Tibial nerve (tissue), 4 donors: ENCODE data around the gene IKBIP. TPM values are rescaled to one million over a fixed set of nuclear protein-coding genes. Genes with fewer than 3 reads are reported as not detected.

Experiments
- DNase-seq, 2 donors: peaks; one replicate each; pipeline ENCODE4 v3.0.0-alpha.2; 2019; ENCODE audit warnings: low spot score in 2 of 2
- H3K27ac ChIP-seq, 4 donors: fragments of 200-600 bp; sonication (generic) in 3 of 4; one replicate each; pipeline ENCODE4 v1.5.1; 2017 to 2019; ENCODE audit warnings: mild to moderate bottlenecking in 1 of 4
- H3K27me3 ChIP-seq, 2 donors: fragments of 200-600 bp; sonication (generic) in 1 of 2; one replicate each; pipeline versions ENCODE4 v1.5.1 to v1.6.0; 2017 to 2019
- H3K36me3 ChIP-seq, 3 donors: fragments of 200-600 bp; sonication (generic); one replicate each; pipeline ENCODE4 v1.5.1; 2018 to 2019
- H3K4me1 ChIP-seq, 4 donors: fragments of 200-600 bp; sonication (generic) in 3 of 4; one replicate each; pipeline ENCODE4 v1.5.1; 2017 to 2019
- H3K4me3 ChIP-seq, 4 donors: fragments of 200-600 bp; sonication (generic) in 3 of 4; one replicate each; pipeline ENCODE4 v1.5.1; 2017 to 2019; ENCODE audit warnings: mild to moderate bottlenecking in 1 of 4, moderate library complexity in 1 of 4
- H3K9me3 ChIP-seq, 4 donors: fragments of 200-600 bp; sonication (generic) in 3 of 4; one replicate each; pipeline ENCODE4 v1.5.1; 2017 to 2019
- EP300 ChIP-seq, 2 donors: sonication (generic); formaldehyde crosslinking; IDR thresholded peaks; one replicate each; pipeline ENCODE4 v1.6.1; 2017; ENCODE audit warnings: antibody characterized with exemption in 2 of 2, mild to moderate bottlenecking in 1 of 2
- POLR2A ChIP-seq, 2 donors: fragments of 450-650 bp; IDR thresholded peaks; one replicate each; pipeline ENCODE4 v1.6.1; 2017; ENCODE audit warnings: antibody characterized with exemption in 2 of 2, mild to moderate bottlenecking in 2 of 2, moderate library complexity in 2 of 2
- WGBS, 2 donors: methylation state at CpG; one replicate each; pipeline ENCODE4 v1.1.5; 2018; 5-methylcytosine and 5-hydroxymethylcytosine counted together
- total RNA-seq, 4 donors: library from RNA; depleted of rRNA; stranded (reverse); fragments of >200 nt; gene quantifications; one replicate each; pipeline ENCODE4 v1.1.0, GENCODE V29; 2016
- TF ChIP-seq, protein P1 (sequence below), 5 experiments: fragments of 200-600 bp in 3 of 5; fragments of 450-650 bp in 2 of 5; sonication (generic) in 3 of 5; IDR thresholded peaks; one replicate each; pipeline ENCODE4 v1.5.1; 2016 to 2019; ENCODE audit warnings: antibody characterized with exemption in 5 of 5, mild to moderate bottlenecking in 3 of 5, moderate library complexity in 2 of 5

The IKBIP gene
- total RNA-seq, 4 donors from 2014 or later = 8.7 to 17.7 (median 11.7) TPM

DNA sequence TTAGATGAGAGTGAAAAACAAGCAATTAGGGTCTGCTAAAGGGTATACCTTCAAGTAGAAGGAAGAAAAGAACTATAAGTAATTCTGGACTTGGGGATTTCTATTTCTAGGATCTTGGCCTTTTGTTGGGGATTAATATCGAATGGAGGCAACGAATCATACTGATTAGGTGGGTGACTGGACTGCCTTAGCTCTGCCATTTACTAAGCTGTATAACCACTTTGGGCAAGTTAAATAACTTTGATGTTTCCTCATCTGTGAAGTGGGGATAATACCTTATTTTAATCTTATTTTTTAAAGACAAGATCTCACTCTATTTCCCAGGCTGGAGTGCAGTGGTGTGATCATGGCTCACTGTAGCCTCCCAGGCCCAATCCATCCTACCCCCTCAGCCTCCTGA lies 6.6 kb downstream of the IKBIP start:
- Histone ChIP-seq H3K27ac (no peak overlapping the region), H3K4me3 (no peak overlapping the region), H3K9me3 (no peaks in the 10 kb centered on the region), H3K36me3 (no peaks in the 10 kb centered on the region), H3K4me1 (peaks cover 0 to 4% (median 2%) of the 10 kb centered on the region in 4 donors), H3K27me3 (no peaks in the 10 kb centered on the region)
- DNase-seq = no peak
- TF ChIP-seq EP300 (IDR thresholded peaks at IDR 0.05) (no peak), POLR2A (IDR thresholded peaks at IDR 0.05) (no peak)
- TF ChIP-seq, protein P1, sequence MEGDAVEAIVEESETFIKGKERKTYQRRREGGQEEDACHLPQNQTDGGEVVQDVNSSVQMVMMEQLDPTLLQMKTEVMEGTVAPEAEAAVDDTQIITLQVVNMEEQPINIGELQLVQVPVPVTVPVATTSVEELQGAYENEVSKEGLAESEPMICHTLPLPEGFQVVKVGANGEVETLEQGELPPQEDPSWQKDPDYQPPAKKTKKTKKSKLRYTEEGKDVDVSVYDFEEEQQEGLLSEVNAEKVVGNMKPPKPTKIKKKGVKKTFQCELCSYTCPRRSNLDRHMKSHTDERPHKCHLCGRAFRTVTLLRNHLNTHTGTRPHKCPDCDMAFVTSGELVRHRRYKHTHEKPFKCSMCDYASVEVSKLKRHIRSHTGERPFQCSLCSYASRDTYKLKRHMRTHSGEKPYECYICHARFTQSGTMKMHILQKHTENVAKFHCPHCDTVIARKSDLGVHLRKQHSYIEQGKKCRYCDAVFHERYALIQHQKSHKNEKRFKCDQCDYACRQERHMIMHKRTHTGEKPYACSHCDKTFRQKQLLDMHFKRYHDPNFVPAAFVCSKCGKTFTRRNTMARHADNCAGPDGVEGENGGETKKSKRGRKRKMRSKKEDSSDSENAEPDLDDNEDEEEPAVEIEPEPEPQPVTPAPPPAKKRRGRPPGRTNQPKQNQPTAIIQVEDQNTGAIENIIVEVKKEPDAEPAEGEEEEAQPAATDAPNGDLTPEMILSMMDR (IDR thresholded peaks at IDR 0.05) = no peak
- WGBS, 2 donors = 91 to 95% methylated on average over 2 of the region's 2 CpGs

DNA sequence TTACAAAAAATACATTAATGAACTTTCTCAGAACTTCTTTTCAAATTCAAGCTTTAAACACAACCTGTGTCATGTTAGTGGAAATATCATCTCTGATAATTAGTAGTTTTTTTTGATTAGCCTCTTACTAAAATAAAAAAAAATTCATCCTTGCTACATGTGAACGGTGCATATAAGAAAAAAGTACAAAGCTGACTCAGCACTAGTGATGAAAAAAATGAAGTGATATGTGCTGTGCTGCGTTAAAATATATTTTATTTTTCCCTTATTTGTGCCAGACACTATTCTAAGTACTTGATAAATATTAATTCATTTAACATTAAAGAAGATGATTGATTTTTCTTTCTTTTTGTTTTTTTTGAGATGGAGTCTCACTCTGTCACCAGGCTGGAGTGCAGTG lies 7.5 kb downstream of the IKBIP start:
- Histone ChIP-seq H3K36me3 (no peaks in the 10 kb centered on the region), H3K27me3 (no peaks in the 10 kb centered on the region), H3K9me3 (no peaks in the 10 kb centered on the region), H3K4me3 (no peak overlapping the region), H3K27ac (no peak overlapping the region), H3K4me1 (no peaks in the 10 kb centered on the region)
- no peak for DNase-seq
- TF ChIP-seq EP300 (IDR thresholded peaks at IDR 0.05) (no peak), POLR2A (IDR thresholded peaks at IDR 0.05) (no peak)
- TF ChIP-seq, protein P1 (IDR thresholded peaks at IDR 0.05) = no peak
- WGBS, 2 donors = 79 to 80% methylated on average over 2 of the region's 2 CpGs

DNA sequence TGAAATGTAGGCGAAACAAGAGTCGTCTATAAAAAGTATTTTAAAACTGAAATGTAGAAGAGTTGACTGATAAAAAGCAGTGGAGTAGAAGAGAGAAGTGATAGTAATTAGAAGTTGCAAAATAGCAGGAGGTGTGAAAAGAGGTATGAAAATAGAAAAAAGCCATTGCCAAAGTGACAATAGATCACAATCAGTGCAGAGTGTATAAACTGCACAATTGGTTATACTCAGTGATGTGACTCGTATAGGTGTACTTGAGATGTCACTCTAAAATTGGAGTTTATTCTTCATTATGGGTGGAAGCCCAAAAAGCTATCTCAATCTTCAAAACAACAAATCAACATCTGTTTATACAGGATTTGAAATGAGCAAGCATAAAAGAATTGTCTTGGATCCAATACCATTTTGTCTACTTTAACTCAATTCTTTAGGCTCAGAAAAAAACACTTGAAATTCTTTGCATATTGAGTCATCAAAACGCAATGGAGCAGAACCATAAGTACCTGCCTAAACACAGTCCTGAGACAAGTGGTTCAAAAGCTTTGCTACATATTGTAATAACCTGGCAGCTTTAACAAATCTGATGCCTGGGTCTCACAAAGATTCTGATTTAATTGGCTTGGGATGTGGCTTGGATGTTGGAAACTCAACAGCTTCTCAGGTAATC lies 8.8 kb downstream of the IKBIP start:
- no peak overlapping the region for H3K4me3 ChIP-seq
- WGBS, 2 donors = 84 to 86% methylated on average over 4 of the region's 4 CpGs
- H3K9me3 ChIP-seq = no peaks in the 10 kb centered on the region
- no peaks in the 10 kb centered on the region for H3K27me3 ChIP-seq
- H3K4me1 ChIP-seq = no peaks in the 10 kb centered on the region
- no peak for DNase-seq
- no peak overlapping the region for H3K27ac ChIP-seq
- no peak for TF ChIP-seq POLR2A (IDR thresholded peaks at IDR 0.05)
- no peak for TF ChIP-seq EP300 (IDR thresholded peaks at IDR 0.05)
- TF ChIP-seq, protein P1 (IDR thresholded peaks at IDR 0.05) = no peak
- no peaks in the 10 kb centered on the region for H3K36me3 ChIP-seq

DNA sequence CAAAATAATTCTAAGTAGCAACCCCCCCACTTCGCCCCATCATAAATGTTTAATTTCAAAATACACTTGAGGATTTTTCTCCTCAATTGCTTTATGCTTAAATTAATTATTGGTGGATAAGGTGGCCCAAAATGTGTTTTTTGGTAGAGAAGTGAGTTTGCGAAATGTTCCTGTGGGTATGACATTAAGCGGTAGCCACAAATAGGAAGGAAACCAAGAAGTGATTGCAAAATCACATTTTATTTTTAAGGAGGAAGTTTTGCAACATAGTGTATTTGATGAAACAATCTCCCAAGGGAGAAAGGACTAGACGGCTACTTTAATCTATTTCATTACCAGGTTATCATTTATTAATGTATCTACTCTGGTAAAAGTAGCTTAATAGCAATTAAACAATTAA lies 25.6 kb downstream of the IKBIP start:
- DNase-seq = no peak
- TF ChIP-seq EP300 (IDR thresholded peaks at IDR 0.05) (peak; percentile 61 to 87), POLR2A (IDR thresholded peaks at IDR 0.05) (no peak)
- TF ChIP-seq, protein P1 (IDR thresholded peaks at IDR 0.05) = no peak
- Histone ChIP-seq H3K4me1 (peaks cover 0 to 5% (median 0%) of the 10 kb centered on the region in 4 donors), H3K36me3 (no peaks in the 10 kb centered on the region), H3K27ac (peak overlapping the region in 1 of 4 donors; percentile 54), H3K4me3 (no peak overlapping the region), H3K9me3 (no peaks in the 10 kb centered on the region), H3K27me3 (no peaks in the 10 kb centered on the region)
- 72 to 79% methylated on average over 4 of the region's 4 CpGs for WGBS, 2 donors

DNA sequence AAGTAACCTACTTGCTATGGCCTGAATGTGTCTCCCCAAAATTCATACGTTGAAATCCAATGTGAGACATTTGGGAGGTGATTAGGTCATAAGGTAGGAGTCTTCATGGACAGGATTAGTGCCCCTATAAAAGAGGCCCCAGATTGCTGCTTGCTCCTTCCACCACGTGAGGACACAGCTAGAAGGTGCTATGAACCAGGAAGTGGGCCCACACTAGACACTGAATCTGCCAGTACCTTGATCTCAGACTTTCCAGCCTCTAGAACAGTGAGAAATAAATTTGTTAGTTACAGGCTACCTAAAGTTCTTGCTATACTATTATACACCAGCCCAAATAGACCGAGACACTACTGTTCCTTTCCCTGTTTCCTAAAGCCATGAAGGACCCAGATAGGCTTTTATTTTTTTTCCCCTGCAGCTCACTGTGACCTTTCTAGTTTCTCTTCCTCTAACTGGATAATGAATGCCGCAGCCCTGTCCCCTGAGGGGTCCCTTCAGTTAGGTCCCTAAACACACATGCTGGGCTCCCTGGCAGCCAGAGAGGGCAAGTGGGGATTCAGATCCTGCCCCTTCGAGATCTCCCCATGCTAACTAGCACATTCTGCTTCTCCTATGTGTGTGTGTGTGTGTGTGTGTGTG lies 31.8 kb downstream of the IKBIP start:
- TF ChIP-seq, protein P1 (IDR thresholded peaks at IDR 0.05) = no peak
- TF ChIP-seq POLR2A (IDR thresholded peaks at IDR 0.05) = no peak
- TF ChIP-seq EP300 (IDR thresholded peaks at IDR 0.05) = no peak
- Histone ChIP-seq H3K36me3 (no peaks in the 10 kb centered on the region), H3K4me1 (no peaks in the 10 kb centered on the region), H3K27me3 (no peaks in the 10 kb centered on the region), H3K9me3 (no peaks in the 10 kb centered on the region), H3K27ac (peak overlapping the region in 1 of 4 donors; percentile 30), H3K4me3 (no peak overlapping the region)
- 50 to 60% methylated on average over 5 of the region's 5 CpGs for WGBS, 2 donors
- DNase-seq = no peak
